Neuronal stem cell (in vitro differentiated cells): ENCODE data around the gene HTD2.
"Not testable (repeated sequence)": the region's sequence is repeated elsewhere in the genome, so short reads cannot be mapped to it uniquely, and the experiment has no call there.

Experiments
- DNase-seq: peaks from one replicate; pipeline ENCODE4 v3.0.0-alpha.2; 2013; ENCODE audit warnings: low spot score
- H2AFZ ChIP-seq: one replicate; pipeline ENCODE4 v1.6.1; 2013; ENCODE audit warnings: mild to moderate bottlenecking, low read length, inconsistent platforms
- H2AK5ac ChIP-seq: 2 replicates; pipeline ENCODE4 v1.6.1; 2013; ENCODE audit warnings: low read depth, mild to moderate bottlenecking, inconsistent platforms, low read length, moderate library complexity, mixed read lengths
- H2BK120ac ChIP-seq: 2 replicates; pipeline ENCODE4 v1.6.1; 2013; ENCODE audit warnings: low read depth, mild to moderate bottlenecking, inconsistent platforms, low read length, moderate library complexity, mixed read lengths
- H2BK12ac ChIP-seq: one replicate; pipeline ENCODE4 v1.6.1; 2013; ENCODE audit warnings: low read length, inconsistent platforms
- H2BK15ac ChIP-seq: 2 replicates; pipeline ENCODE4 v1.6.1; 2013; ENCODE audit warnings: mild to moderate bottlenecking, low read length, inconsistent platforms, mixed read lengths
- H2BK5ac ChIP-seq: one replicate; pipeline ENCODE4 v1.6.1; 2013; ENCODE audit warnings: inconsistent platforms, mild to moderate bottlenecking, low read length, moderate library complexity
- H3K14ac ChIP-seq: one replicate; pipeline ENCODE4 v1.6.1; 2013; ENCODE audit warnings: low read length, inconsistent platforms
- H3K18ac ChIP-seq: 2 replicates; pipeline ENCODE4 v1.6.1; 2013; ENCODE audit warnings: low read length, inconsistent platforms
- H3K23ac ChIP-seq: 2 replicates; pipeline ENCODE4 v1.6.1; 2013; ENCODE audit warnings: low read depth, mild to moderate bottlenecking, mixed read lengths, low read length, inconsistent platforms; ENCODE audit not compliant: poor library complexity
- H3K27ac ChIP-seq: replicated peaks from 3 replicates; pipeline ENCODE4 v1.5.1; 2013; ENCODE audit warnings: low read length, inconsistent platforms
- H3K27me3 ChIP-seq, 3 experiments: 2 replicates each; pipeline ENCODE4 v1.6.1; 2013; ENCODE audit warnings: low read length in 3 of 3, mild to moderate bottlenecking in 2 of 3, inconsistent platforms in 1 of 3, low read depth in 1 of 3, mixed read lengths in 1 of 3, moderate library complexity in 1 of 3; ENCODE audit not compliant: control insufficient read depth in 3 of 3, insufficient read depth in 3 of 3
- H3K36me3 ChIP-seq, 2 donors: replicated peaks in 1 of 2; 2 replicates each; pipeline ENCODE4 v1.6.1; 2013; ENCODE audit warnings: low read length in 2 of 2; ENCODE audit not compliant: control insufficient read depth in 2 of 2, insufficient read depth in 2 of 2
- H3K4ac ChIP-seq: 2 replicates; pipeline ENCODE4 v1.6.1; 2013; ENCODE audit warnings: inconsistent platforms, mild to moderate bottlenecking, low read length, moderate library complexity
- H3K4me1 ChIP-seq, 2 donors: 1 replicate in 1 of 2; 2 replicates in 1 of 2; pipeline ENCODE4 v1.6.1; 2013; ENCODE audit warnings: low read length in 2 of 2, low read depth in 1 of 2; ENCODE audit not compliant: control insufficient read depth in 2 of 2, insufficient read depth in 1 of 2
- H3K4me2 ChIP-seq: one replicate; pipeline ENCODE4 v1.6.1; 2013; ENCODE audit warnings: mild to moderate bottlenecking, low read length, inconsistent platforms; ENCODE audit not compliant: insufficient read depth, poor library complexity, severe bottlenecking
- H3K4me3 ChIP-seq, 2 donors: 2 replicates each; pipeline ENCODE4 v1.5.1; 2013; ENCODE audit warnings: low read length in 2 of 2, mild to moderate bottlenecking in 2 of 2, inconsistent platforms in 1 of 2, moderate library complexity in 1 of 2
- H3K79me1 ChIP-seq: one replicate; pipeline ENCODE4 v1.6.1; 2013; ENCODE audit warnings: low read depth, mild to moderate bottlenecking, inconsistent platforms, low read length, moderate library complexity
- H3K9ac ChIP-seq: one replicate; pipeline ENCODE4 v1.6.1; 2013; ENCODE audit warnings: mild to moderate bottlenecking, low read depth, low read length, inconsistent platforms; ENCODE audit not compliant: poor library complexity
- H3K9me3 ChIP-seq, 2 donors: replicated peaks in 1 of 2; 2 replicates each; pipeline versions ENCODE3 to v1.6.1; 2013; ENCODE audit warnings: low read length in 2 of 2, mild to moderate bottlenecking in 2 of 2, inconsistent platforms in 1 of 2, low read depth in 1 of 2, mixed read lengths in 1 of 2, moderate library complexity in 1 of 2; ENCODE audit not compliant: control insufficient read depth in 2 of 2, insufficient read depth in 1 of 2
- H4K8ac ChIP-seq: one replicate; pipeline ENCODE4 v1.6.1; 2013; ENCODE audit warnings: low read depth, mild to moderate bottlenecking, inconsistent platforms, low read length, moderate library complexity
- H4K91ac ChIP-seq: one replicate; pipeline ENCODE4 v1.6.1; 2013; ENCODE audit warnings: low read length, low read depth, mild to moderate bottlenecking, inconsistent platforms; ENCODE audit not compliant: poor library complexity
- WGBS, 2 donors: extraction: QIAGEN DNeasy Blood & Tissue Kit; methylation state at CpG; one replicate each; pipeline ENCODE4 v1.1.7; 2013; ENCODE audit warnings: missing lambda C conversion rate in 2 of 2, mixed read lengths in 1 of 2; ENCODE audit not compliant: insufficient read length in 2 of 2, insufficient replicate concordance in 1 of 2; ENCODE audit errors: extremely low coverage in 2 of 2; 5-methylcytosine and 5-hydroxymethylcytosine counted together

Gene HTD2

DNA sequence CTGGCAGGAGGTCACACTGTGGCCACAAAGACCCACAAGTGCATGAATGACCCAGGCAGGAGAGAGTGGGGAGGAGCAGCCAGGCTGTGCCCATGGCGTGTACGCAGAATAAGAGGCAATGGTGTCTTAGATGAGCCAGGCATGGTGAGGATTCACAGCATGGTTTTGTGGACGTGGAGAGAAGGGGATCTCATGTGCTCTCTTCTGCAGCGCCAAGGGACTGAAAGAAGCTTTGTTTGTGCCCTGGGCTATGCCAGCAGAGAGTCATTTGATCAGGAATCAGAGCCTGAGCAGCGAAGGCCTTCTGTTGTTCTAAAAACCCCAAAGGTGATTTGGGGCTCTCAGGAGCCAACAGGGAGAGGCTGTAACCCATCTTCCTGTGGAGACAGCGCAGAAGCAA, 19.0 kb upstream of the HTD2 start:
- H4K8ac ChIP-seq = no peak overlapping the region
- no peak overlapping the region for H2BK5ac ChIP-seq
- H2BK15ac ChIP-seq = no peak overlapping the region
- H2AFZ ChIP-seq = no peak overlapping the region
- peaks cover 0 to 4% of the 10 kb centered on the region in 2 donors for H3K9me3 ChIP-seq
- no peak overlapping the region for H2AK5ac ChIP-seq
- H3K9ac ChIP-seq = no peak overlapping the region
- no peak overlapping the region for H2BK120ac ChIP-seq
- H3K4me3 ChIP-seq = no peak overlapping the region
- no peak overlapping the region for H3K23ac ChIP-seq
- no peak overlapping the region for H3K14ac ChIP-seq
- no peak overlapping the region for H3K18ac ChIP-seq
- H3K79me1 ChIP-seq = no peaks in the 10 kb centered on the region
- H3K4me1 ChIP-seq = peaks cover 0 to 4% of the 10 kb centered on the region in 2 donors
- no peak overlapping the region for H3K4me2 ChIP-seq
- H3K4ac ChIP-seq = no peak overlapping the region
- H4K91ac ChIP-seq = no peak overlapping the region
- WGBS, 2 donors = no CpG with 5 or more reads among the region's 6 CpGs
- DNase-seq = no peak
- no peaks in the 10 kb centered on the region for H3K27me3 ChIP-seq
- no peak overlapping the region for H3K27ac ChIP-seq
- no peak overlapping the region for H2BK12ac ChIP-seq
- peaks cover 0 to 16% of the 10 kb centered on the region in 2 donors for H3K36me3 ChIP-seq

DNA sequence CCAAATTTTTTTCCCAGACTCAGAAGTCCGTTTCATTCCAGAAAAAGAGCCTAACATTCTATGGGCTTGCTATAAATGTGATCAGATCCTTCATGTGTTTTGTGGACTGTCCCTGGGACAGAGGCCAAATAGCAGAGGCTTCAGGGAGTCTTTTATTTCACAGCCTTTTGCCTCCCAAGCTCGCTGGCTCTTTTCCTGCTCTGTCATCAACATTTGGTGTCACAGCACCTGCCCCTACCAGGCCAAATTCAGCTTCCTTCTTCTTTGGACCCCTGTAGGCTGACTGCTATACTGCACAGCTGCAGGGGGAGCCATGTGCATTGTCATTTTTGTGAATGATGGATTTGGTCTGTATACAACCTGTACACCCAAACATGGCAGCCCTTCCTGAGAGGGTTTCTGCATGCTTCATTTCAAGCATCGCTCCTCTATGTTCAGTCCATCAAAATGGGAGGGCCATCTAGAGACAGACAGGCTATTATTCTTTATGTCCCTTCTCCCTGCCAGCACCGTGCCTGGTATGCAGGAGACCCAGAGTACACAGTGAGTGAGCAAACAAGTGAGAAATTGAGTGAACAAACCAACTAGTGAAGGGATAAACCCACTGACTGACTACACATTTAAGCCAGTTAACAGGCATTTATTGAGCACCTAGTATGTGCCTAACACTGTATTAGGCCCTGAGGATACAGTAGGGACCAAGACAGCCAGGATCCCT, 18.1 kb upstream of the HTD2 start:
- Histone ChIP-seq H2AFZ (no peak overlapping the region), H2BK5ac (no peak overlapping the region), H4K8ac (no peak overlapping the region), H3K27ac (no peak overlapping the region), H3K23ac (no peak overlapping the region), H3K14ac (no peak overlapping the region), H3K18ac (no peak overlapping the region), H2BK12ac (no peak overlapping the region), H2AK5ac (no peak overlapping the region), H3K4ac (no peak overlapping the region), H2BK120ac (no peak overlapping the region), H3K9me3 (peaks cover 0 to 4% of the 10 kb centered on the region in 2 donors), H3K9ac (no peak overlapping the region), H3K4me1 (peaks cover 0 to 4% of the 10 kb centered on the region in 2 donors), H3K79me1 (no peaks in the 10 kb centered on the region), H2BK15ac (no peak overlapping the region), H3K4me3 (no peak overlapping the region), H3K27me3 (no peaks in the 10 kb centered on the region), H4K91ac (no peak overlapping the region), H3K4me2 (no peak overlapping the region), H3K36me3 (peaks cover 0 to 15% of the 10 kb centered on the region in 2 donors)
- WGBS, 2 donors = no CpG with 5 or more reads among the region's 4 CpGs
- DNase-seq = no peak

- no CpG with 5 or more reads among the region's 4 CpGs for WGBS, 2 donors
- not testable (repeated sequence) for DNase-seq, H3K4ac ChIP-seq
Measured at GRCh38 chr3:58288964-58289613, 17.2 kb upstream of the HTD2 start.

GRCh38 chr3:58290446-58290845, 15.9 kb upstream of the HTD2 start:
- not testable (repeated sequence) for H3K4me3 ChIP-seq, H4K91ac ChIP-seq, H2AFZ ChIP-seq, H3K4me2 ChIP-seq, H3K4me1 ChIP-seq, H2BK12ac ChIP-seq, H3K4ac ChIP-seq, H3K27me3 ChIP-seq, H3K23ac ChIP-seq, DNase-seq, H4K8ac ChIP-seq, H3K9me3 ChIP-seq, H2BK5ac ChIP-seq, H3K9ac ChIP-seq, H3K14ac ChIP-seq, H2AK5ac ChIP-seq, H2BK120ac ChIP-seq, H2BK15ac ChIP-seq, H3K18ac ChIP-seq, H3K27ac ChIP-seq, H3K79me1 ChIP-seq
- WGBS, 2 donors = no CpG with 5 or more reads among the region's 33 CpGs
- H3K36me3 ChIP-seq = peaks cover 0 to 12% of the 10 kb centered on the region in 2 donors

More at GRCh38 chr3:58288964-58289613, 17.2 kb upstream of the HTD2 start:
- H4K91ac ChIP-seq, H3K4me3 ChIP-seq, H3K23ac ChIP-seq, H2AK5ac ChIP-seq, H3K4me2 ChIP-seq, H2BK5ac ChIP-seq, H4K8ac ChIP-seq, H3K9me3 ChIP-seq, H3K18ac ChIP-seq, H2BK120ac ChIP-seq, H3K9ac ChIP-seq, H3K27me3 ChIP-seq, H2BK15ac ChIP-seq, H3K79me1 ChIP-seq, H3K4me1 ChIP-seq, H2AFZ ChIP-seq, H2BK12ac ChIP-seq, H3K14ac ChIP-seq, H3K27ac ChIP-seq: not testable (repeated sequence)
- H3K36me3 ChIP-seq = peaks cover 0 to 13% of the 10 kb centered on the region in 2 donors
